Astrocyte (in vitro differentiated cells and primary cell): ENCODE measurements around the gene CRAT. TPM values are rescaled to one million over a fixed set of nuclear protein-coding genes. Genes with fewer than 3 reads are reported as not detected.

Source experiments
- DNase-seq: peaks from one replicate; pipeline ENCODE4 v3.0.0-alpha.2; 2010; ENCODE audit warnings: low read depth
- FAIRE-seq: peaks from 2 replicates; lab custom pipeline; 2011; peaks lifted over from hg19 to GRCh38; lab: Jason Lieb, UNC
- H2AFZ ChIP-seq: 2 replicates; pipeline ENCODE4 v1.6.0; 2012; ENCODE audit warnings: low read depth, low read length, inconsistent platforms
- H3K27ac ChIP-seq: 2 replicates; pipeline ENCODE4 v1.5.1; 2011; ENCODE audit warnings: low read depth, low read length, inconsistent platforms
- H3K27me3 ChIP-seq: 2 replicates; pipeline ENCODE4 v1.6.0; 2011; ENCODE audit warnings: low read length, inconsistent platforms; ENCODE audit not compliant: insufficient read depth
- H3K36me3 ChIP-seq: 2 replicates; pipeline ENCODE4 v1.5.1; 2011; ENCODE audit warnings: low read length, inconsistent platforms; ENCODE audit not compliant: insufficient read depth
- H3K4me1 ChIP-seq: 2 replicates; pipeline ENCODE4 v1.5.1; 2011; ENCODE audit warnings: low read length, inconsistent platforms; ENCODE audit not compliant: insufficient read depth
- H3K4me2 ChIP-seq: 2 replicates; pipeline ENCODE4 v1.6.0; 2012; ENCODE audit warnings: low read length, inconsistent platforms
- H3K4me3 ChIP-seq: 2 replicates; pipeline ENCODE4 v1.5.1; 2011; ENCODE audit warnings: low read depth, mild to moderate bottlenecking, low read length, inconsistent platforms; ENCODE audit not compliant: insufficient read depth
- H3K79me2 ChIP-seq: 2 replicates; pipeline ENCODE4 v1.6.0; 2012; ENCODE audit warnings: mild to moderate bottlenecking, low read length, inconsistent platforms; ENCODE audit not compliant: insufficient read depth
- H3K9ac ChIP-seq: 2 replicates; pipeline ENCODE4 v1.6.0; 2012; ENCODE audit warnings: mild to moderate bottlenecking, low read length, inconsistent platforms
- H3K9me3 ChIP-seq: 2 replicates; pipeline ENCODE4 v1.5.1; 2012; ENCODE audit warnings: low read depth, mild to moderate bottlenecking, low read length, inconsistent platforms; ENCODE audit not compliant: insufficient read depth
- H4K20me1 ChIP-seq: 2 replicates; pipeline ENCODE4 v1.6.0; 2012; ENCODE audit warnings: low read length, inconsistent platforms; ENCODE audit not compliant: insufficient read depth
- H3K27ac Mint-ChIP-seq: one replicate; pipeline ENCODE4 v1.8.0; 2021; ENCODE audit warnings: mild to moderate bottlenecking, mixed read lengths; ENCODE audit not compliant: unreplicated experiment
- H3K27me3 Mint-ChIP-seq: one replicate; pipeline ENCODE4 v1.8.0; 2021; ENCODE audit warnings: low read depth, mixed read lengths; ENCODE audit not compliant: unreplicated experiment
- H3K36me3 Mint-ChIP-seq: one replicate; pipeline ENCODE4 v1.8.0; 2021; ENCODE audit warnings: low read depth, mixed read lengths; ENCODE audit not compliant: unreplicated experiment
- H3K4me1 Mint-ChIP-seq: one replicate; pipeline ENCODE4 v1.8.0; 2021; ENCODE audit warnings: low read depth, mixed read lengths; ENCODE audit not compliant: unreplicated experiment
- H3K4me3 Mint-ChIP-seq: one replicate; pipeline ENCODE4 v1.8.0; 2021; ENCODE audit warnings: mild to moderate bottlenecking, moderate library complexity, mixed read lengths; ENCODE audit not compliant: unreplicated experiment
- H3K9me3 Mint-ChIP-seq: one replicate; pipeline ENCODE4 v1.8.0; 2021; ENCODE audit warnings: mild to moderate bottlenecking, mixed read lengths; ENCODE audit not compliant: unreplicated experiment
- CTCF ChIP-seq: IDR thresholded peaks from 2 replicates; pipeline ENCODE4 v1.5.1; 2011; ENCODE audit warnings: low read depth, mild to moderate bottlenecking, inconsistent platforms, low read length, moderate library complexity; ENCODE audit not compliant: insufficient read depth
- EZH2 ChIP-seq: IDR thresholded peaks from 2 replicates; pipeline ENCODE4 v1.6.1; 2012; ENCODE audit warnings: mild to moderate bottlenecking, low read length, inconsistent platforms; ENCODE audit not compliant: insufficient read depth
- total RNA-seq: library from RNA; stranded (reverse); gene quantifications from 2 replicates; pipeline ENCODE4 v1.2.1, GENCODE V29; 2021

CRAT gene
- total RNA-seq, 1 donor from 2014 or later: 21.2 TPM

- Histone ChIP-seq H3K27ac (no peak overlapping the region), H2AFZ (no peak overlapping the region), H3K79me2 (no peaks in the 10 kb centered on the region), H3K4me1 (peaks cover 6% of the 10 kb centered on the region), H3K27me3 (no peaks in the 10 kb centered on the region), H3K4me2 (no peak overlapping the region), H3K36me3 (no peaks in the 10 kb centered on the region), H3K9ac (no peak overlapping the region), H3K9me3 (no peaks in the 10 kb centered on the region), H3K4me3 (no peak overlapping the region), H4K20me1 (no peaks in the 10 kb centered on the region)
- Mint-ChIP-seq H3K27me3 (no peaks in the 10 kb centered on the region), H3K27ac (no peak overlapping the region), H3K4me3 (no peak overlapping the region), H3K36me3 (no peaks in the 10 kb centered on the region), H3K4me1 (no peaks in the 10 kb centered on the region), H3K9me3 (peaks cover 2% of the 10 kb centered on the region)
- TF ChIP-seq EZH2: no peak
- no peak for TF ChIP-seq CTCF
- FAIRE-seq: no peak
- DNase-seq: no peak
Measured at GRCh38 chr9:129075996-129076639, 34.5 kb downstream of the CRAT start.

GRCh38 chr9:129074106-129074505 lies 36.5 kb downstream of the CRAT start:
- H2AFZ ChIP-seq: no peak overlapping the region
- H3K4me1 ChIP-seq: no peaks in the 10 kb centered on the region
- H3K27me3 Mint-ChIP-seq: no peaks in the 10 kb centered on the region
- no peak overlapping the region for H3K4me2 ChIP-seq
- no peak for FAIRE-seq
- no peak overlapping the region for H3K4me3 Mint-ChIP-seq
- TF ChIP-seq CTCF (no peak), EZH2 (no peak)
- H3K36me3 Mint-ChIP-seq: no peaks in the 10 kb centered on the region
- H3K27me3 ChIP-seq: no peaks in the 10 kb centered on the region
- no peak for DNase-seq
- H3K27ac ChIP-seq: no peak overlapping the region
- no peaks in the 10 kb centered on the region for H3K36me3 ChIP-seq
- no peaks in the 10 kb centered on the region for H3K4me1 Mint-ChIP-seq
- no peaks in the 10 kb centered on the region for H3K9me3 Mint-ChIP-seq
- no peaks in the 10 kb centered on the region for H3K79me2 ChIP-seq
- no peak overlapping the region for H3K4me3 ChIP-seq
- no peak overlapping the region for H3K27ac Mint-ChIP-seq
- H3K9ac ChIP-seq: no peak overlapping the region
- H4K20me1 ChIP-seq: no peaks in the 10 kb centered on the region
- no peaks in the 10 kb centered on the region for H3K9me3 ChIP-seq

- Histone ChIP-seq H3K79me2 (no peaks in the 10 kb centered on the region), H4K20me1 (no peaks in the 10 kb centered on the region), H2AFZ (no peak overlapping the region), H3K9ac (no peak overlapping the region), H3K9me3 (no peaks in the 10 kb centered on the region), H3K4me2 (no peak overlapping the region), H3K4me3 (no peak overlapping the region), H3K27me3 (no peaks in the 10 kb centered on the region), H3K36me3 (no peaks in the 10 kb centered on the region), H3K27ac (no peak overlapping the region), H3K4me1 (no peaks in the 10 kb centered on the region)
- H3K27me3 Mint-ChIP-seq: no peaks in the 10 kb centered on the region
- no peak overlapping the region for H3K27ac Mint-ChIP-seq
- no peak overlapping the region for H3K4me3 Mint-ChIP-seq
- TF ChIP-seq EZH2 (no peak), CTCF (no peak)
- FAIRE-seq: no peak
- DNase-seq: no peak
- no peaks in the 10 kb centered on the region for H3K4me1 Mint-ChIP-seq
- no peaks in the 10 kb centered on the region for H3K9me3 Mint-ChIP-seq
- no peaks in the 10 kb centered on the region for H3K36me3 Mint-ChIP-seq
Measured at GRCh38 chr9:129073404-129073803, 37.2 kb downstream of the CRAT start.
